ENCODE results near the gene EPB41L2.

GRCh38 chr6:130853555-130854183 is 209.4 kb downstream of the EPB41L2 start:
- TF ChIP-seq, protein P1, sequence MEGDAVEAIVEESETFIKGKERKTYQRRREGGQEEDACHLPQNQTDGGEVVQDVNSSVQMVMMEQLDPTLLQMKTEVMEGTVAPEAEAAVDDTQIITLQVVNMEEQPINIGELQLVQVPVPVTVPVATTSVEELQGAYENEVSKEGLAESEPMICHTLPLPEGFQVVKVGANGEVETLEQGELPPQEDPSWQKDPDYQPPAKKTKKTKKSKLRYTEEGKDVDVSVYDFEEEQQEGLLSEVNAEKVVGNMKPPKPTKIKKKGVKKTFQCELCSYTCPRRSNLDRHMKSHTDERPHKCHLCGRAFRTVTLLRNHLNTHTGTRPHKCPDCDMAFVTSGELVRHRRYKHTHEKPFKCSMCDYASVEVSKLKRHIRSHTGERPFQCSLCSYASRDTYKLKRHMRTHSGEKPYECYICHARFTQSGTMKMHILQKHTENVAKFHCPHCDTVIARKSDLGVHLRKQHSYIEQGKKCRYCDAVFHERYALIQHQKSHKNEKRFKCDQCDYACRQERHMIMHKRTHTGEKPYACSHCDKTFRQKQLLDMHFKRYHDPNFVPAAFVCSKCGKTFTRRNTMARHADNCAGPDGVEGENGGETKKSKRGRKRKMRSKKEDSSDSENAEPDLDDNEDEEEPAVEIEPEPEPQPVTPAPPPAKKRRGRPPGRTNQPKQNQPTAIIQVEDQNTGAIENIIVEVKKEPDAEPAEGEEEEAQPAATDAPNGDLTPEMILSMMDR (IDR thresholded peaks at IDR 0.05): no peak
- TF ChIP-seq POLR2A (IDR thresholded peaks at IDR 0.05): no peak

Data from body of pancreas (tissue), 4 donors.